ENCODE measurements around the gene RNF114. TPM values are rescaled to one million over a fixed set of nuclear protein-coding genes. Genes with fewer than 3 reads are reported as not detected.

RNF114 gene
- polyA plus RNA-seq, 1 donor (not counting 4 experiments of a cell fraction or from before 2014, with no cell fraction given), result 58.4 TPM

DNA sequence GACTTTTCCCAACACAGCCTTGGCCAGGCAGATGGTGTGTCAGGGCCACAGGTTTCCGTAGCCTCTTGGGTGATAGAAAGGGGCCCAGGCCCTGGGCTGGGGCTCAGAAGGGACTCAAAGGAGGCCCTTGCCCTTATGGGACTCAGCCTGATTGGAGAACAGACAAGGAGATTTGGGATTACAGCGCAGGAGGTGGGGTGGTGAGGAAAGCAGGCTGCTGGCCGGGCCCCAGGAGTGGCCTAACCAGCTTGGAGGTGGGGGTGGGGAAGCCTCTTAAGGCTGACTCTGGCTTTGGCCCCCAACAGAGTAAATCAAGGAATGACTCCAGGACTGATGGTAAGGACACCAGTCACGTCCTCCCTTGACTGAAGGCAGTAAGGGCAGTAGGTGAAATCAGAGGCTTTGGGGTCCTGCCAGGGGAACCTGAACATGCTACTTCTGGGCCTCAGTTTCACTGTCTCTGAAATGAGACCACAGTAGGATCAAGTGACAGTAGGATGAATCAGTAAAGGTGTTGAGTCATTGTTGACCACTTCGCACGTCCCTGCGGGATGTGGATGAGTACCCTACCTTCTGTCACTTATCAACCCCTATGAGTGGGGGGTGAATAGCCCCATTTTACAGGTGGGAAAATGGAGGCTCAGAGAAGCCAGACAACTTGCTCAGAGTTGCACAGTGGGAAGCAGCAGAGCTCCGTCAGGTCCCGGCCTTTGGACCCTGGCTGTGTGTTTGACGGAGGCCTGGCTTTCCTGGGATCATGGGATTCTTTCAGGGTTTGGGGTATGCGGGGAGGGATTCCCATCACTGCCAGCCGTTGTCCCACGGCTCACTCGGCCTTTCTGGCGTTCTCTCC, 51.0 kb downstream of the RNF114 start:
- no peak overlapping the region for H3K9ac ChIP-seq (ENCODE audit: control insufficient read depth, extremely low read depth, insufficient read depth, low read length)
- H3K4me1 ChIP-seq (ENCODE audit: control insufficient read depth, extremely low read depth, insufficient read depth, low read length), result peaks cover 7% of the 10 kb centered on the region
- H3K9me3 ChIP-seq (ENCODE audit: control insufficient read depth, low read depth, low read length), result no peaks in the 10 kb centered on the region
- H3K9me1 ChIP-seq (ENCODE audit: control insufficient read depth, extremely low read depth, insufficient read depth, low read length), result no peaks in the 10 kb centered on the region
- H3K4me2 ChIP-seq (ENCODE audit: control insufficient read depth, extremely low read depth, insufficient read depth, low read depth, low read length), result no peak overlapping the region
- H3K27ac ChIP-seq (ENCODE audit: control insufficient read depth, insufficient read depth, low read length), result no peak overlapping the region
- peaks cover 8% of the 10 kb centered on the region for H3K27me3 ChIP-seq (ENCODE audit: control insufficient read depth, extremely low read depth, insufficient read depth, low read length)
- FAIRE-seq (no peak), DNase-seq (ENCODE audit: low read depth, low spot score) (no peak)
- H4K20me1 ChIP-seq (ENCODE audit: control insufficient read depth, extremely low read depth, insufficient read depth, low read length), result no peaks in the 10 kb centered on the region
- H3K79me2 ChIP-seq (ENCODE audit: control insufficient read depth, insufficient read depth, low read length), result no peaks in the 10 kb centered on the region
- H3K4me3 ChIP-seq (ENCODE audit: control insufficient read depth in 2 of 3, extremely low read depth in 1 of 3, insufficient read depth in 2 of 3, low read depth in 1 of 3, low read length in 3 of 3), result no peak overlapping the region
- dilution Hi-C loops (cut with MboI; ENCODE audit: extremely low pct_ligation_motif_present, low sequenced_read_pairs), result no loop called here
- no peak overlapping the region for H2AFZ ChIP-seq (ENCODE audit: control insufficient read depth, low read length)
- TF ChIP-seq, protein P1, sequence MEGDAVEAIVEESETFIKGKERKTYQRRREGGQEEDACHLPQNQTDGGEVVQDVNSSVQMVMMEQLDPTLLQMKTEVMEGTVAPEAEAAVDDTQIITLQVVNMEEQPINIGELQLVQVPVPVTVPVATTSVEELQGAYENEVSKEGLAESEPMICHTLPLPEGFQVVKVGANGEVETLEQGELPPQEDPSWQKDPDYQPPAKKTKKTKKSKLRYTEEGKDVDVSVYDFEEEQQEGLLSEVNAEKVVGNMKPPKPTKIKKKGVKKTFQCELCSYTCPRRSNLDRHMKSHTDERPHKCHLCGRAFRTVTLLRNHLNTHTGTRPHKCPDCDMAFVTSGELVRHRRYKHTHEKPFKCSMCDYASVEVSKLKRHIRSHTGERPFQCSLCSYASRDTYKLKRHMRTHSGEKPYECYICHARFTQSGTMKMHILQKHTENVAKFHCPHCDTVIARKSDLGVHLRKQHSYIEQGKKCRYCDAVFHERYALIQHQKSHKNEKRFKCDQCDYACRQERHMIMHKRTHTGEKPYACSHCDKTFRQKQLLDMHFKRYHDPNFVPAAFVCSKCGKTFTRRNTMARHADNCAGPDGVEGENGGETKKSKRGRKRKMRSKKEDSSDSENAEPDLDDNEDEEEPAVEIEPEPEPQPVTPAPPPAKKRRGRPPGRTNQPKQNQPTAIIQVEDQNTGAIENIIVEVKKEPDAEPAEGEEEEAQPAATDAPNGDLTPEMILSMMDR (optimal IDR thresholded peaks at IDR 0.05 in 1 of 3, IDR thresholded peaks at IDR 0.05 in 1 of 3, conservative IDR thresholded peaks at IDR 0.05 in 1 of 3; ENCODE audit: extremely low read depth in 1 of 3, insufficient read depth in 2 of 3, low read length in 3 of 3), result no peak
- TF ChIP-seq EZH2 (IDR thresholded peaks at IDR 0.05; ENCODE audit: low read length), result no peak
- H3K36me3 ChIP-seq (ENCODE audit: control insufficient read depth in 2 of 2, extremely low read depth in 1 of 2, insufficient read depth in 2 of 2, low read length in 2 of 2), result no peaks in the 10 kb centered on the region

DNA sequence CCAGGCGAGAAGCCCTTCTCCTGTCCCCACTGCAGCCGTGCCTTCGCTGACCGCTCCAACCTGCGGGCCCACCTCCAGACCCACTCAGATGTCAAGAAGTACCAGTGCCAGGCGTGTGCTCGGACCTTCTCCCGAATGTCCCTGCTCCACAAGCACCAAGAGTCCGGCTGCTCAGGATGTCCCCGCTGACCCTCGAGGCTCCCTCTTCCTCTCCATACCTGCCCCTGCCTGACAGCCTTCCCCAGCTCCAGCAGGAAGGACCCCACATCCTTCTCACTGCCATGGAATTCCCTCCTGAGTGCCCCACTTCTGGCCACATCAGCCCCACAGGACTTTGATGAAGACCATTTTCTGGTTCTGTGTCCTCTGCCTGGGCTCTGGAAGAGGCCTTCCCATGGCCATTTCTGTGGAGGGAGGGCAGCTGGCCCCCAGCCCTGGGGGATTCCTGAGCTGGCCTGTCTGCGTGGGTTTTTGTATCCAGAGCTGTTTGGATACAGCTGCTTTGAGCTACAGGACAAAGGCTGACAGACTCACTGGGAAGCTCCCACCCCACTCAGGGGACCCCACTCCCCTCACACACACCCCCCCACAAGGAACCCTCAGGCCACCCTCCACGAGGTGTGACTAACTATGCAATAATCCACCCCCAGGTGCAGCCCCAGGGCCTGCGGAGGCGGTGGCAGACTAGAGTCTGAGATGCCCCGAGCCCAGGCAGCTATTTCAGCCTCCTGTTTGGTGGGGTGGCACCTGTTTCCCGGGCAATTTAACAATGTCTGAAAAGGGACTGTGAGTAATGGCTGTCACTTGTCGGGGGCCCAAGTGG, 51.9 kb downstream of the RNF114 start:
- H3K27me3 ChIP-seq (ENCODE audit: control insufficient read depth, extremely low read depth, insufficient read depth, low read length), result peaks cover 4% of the 10 kb centered on the region
- H2AFZ ChIP-seq (ENCODE audit: control insufficient read depth, low read length), result no peak overlapping the region
- no peak for TF ChIP-seq EZH2 (IDR thresholded peaks at IDR 0.05; ENCODE audit: low read length)
- TF ChIP-seq, protein P1 (optimal IDR thresholded peaks at IDR 0.05 in 1 of 3, IDR thresholded peaks at IDR 0.05 in 1 of 3, conservative IDR thresholded peaks at IDR 0.05 in 1 of 3; ENCODE audit: extremely low read depth in 1 of 3, insufficient read depth in 2 of 3, low read length in 3 of 3), result no peak
- no peaks in the 10 kb centered on the region for H3K9me3 ChIP-seq (ENCODE audit: control insufficient read depth, low read depth, low read length)
- dilution Hi-C loops (cut with MboI; ENCODE audit: extremely low pct_ligation_motif_present, low sequenced_read_pairs), result no loop called here
- no peaks in the 10 kb centered on the region for H3K9me1 ChIP-seq (ENCODE audit: control insufficient read depth, extremely low read depth, insufficient read depth, low read length)
- peaks cover 2% of the 10 kb centered on the region for H3K4me1 ChIP-seq (ENCODE audit: control insufficient read depth, extremely low read depth, insufficient read depth, low read length)
- no peaks in the 10 kb centered on the region for H3K36me3 ChIP-seq (ENCODE audit: control insufficient read depth in 2 of 2, extremely low read depth in 1 of 2, insufficient read depth in 2 of 2, low read length in 2 of 2)
- H3K4me2 ChIP-seq (ENCODE audit: control insufficient read depth, extremely low read depth, insufficient read depth, low read depth, low read length), result no peak overlapping the region
- DNase-seq (ENCODE audit: low read depth, low spot score) (no peak), FAIRE-seq (no peak)
- no peaks in the 10 kb centered on the region for H3K79me2 ChIP-seq (ENCODE audit: control insufficient read depth, insufficient read depth, low read length)
- H3K9ac ChIP-seq (ENCODE audit: control insufficient read depth, extremely low read depth, insufficient read depth, low read length), result no peak overlapping the region
- no peak overlapping the region for H3K4me3 ChIP-seq (ENCODE audit: control insufficient read depth in 2 of 3, extremely low read depth in 1 of 3, insufficient read depth in 2 of 3, low read depth in 1 of 3, low read length in 3 of 3)
- no peaks in the 10 kb centered on the region for H4K20me1 ChIP-seq (ENCODE audit: control insufficient read depth, extremely low read depth, insufficient read depth, low read length)
- H3K27ac ChIP-seq (ENCODE audit: control insufficient read depth, insufficient read depth, low read length), result no peak overlapping the region
